ENCODE data around the gene MFN1.
A peak's percentile ranks its signal among the peaks of the same experiment; 100 is the strongest.

MFN1 gene

DNA sequence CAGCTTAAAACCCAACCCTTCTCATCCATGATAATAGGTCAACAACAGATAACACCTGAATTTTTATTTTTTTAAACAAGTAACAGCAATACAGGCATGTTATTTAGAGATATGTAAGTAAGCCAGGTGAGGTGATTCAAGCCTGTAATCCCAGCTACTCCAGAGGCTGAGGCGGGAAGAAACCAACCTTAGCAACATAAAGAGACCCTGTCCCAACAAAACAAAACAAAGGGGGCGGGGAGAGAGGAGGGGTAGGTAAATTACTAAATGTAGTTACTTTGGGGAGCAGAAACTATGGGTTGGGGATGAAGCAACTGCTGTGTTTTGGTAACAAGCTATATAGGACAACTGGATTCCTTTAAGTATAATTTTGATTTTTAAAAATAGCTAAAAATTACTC, 56.8 kb downstream of the MFN1 start:
- TF ChIP-seq CTCF (conservative IDR thresholded peaks at IDR 0.05; ENCODE audit: control insufficient read depth, insufficient read depth, low read depth, low read length), result no peak
- no peak overlapping the region for H3K4me3 ChIP-seq (ENCODE audit: control insufficient read depth, low read depth, low read length)
- no peak for DNase-seq (ENCODE audit: low read depth)

GRCh38 chr3:179410331-179410730, 62.8 kb downstream of the MFN1 start:
- DNase-seq (ENCODE audit: low read depth), result peak; percentile 20
- no peak overlapping the region for H3K4me3 ChIP-seq (ENCODE audit: control insufficient read depth, low read depth, low read length)
- peak; percentile 12 for TF ChIP-seq CTCF (conservative IDR thresholded peaks at IDR 0.05; ENCODE audit: control insufficient read depth, insufficient read depth, low read depth, low read length)

- TF ChIP-seq CTCF (conservative IDR thresholded peaks at IDR 0.05; ENCODE audit: control insufficient read depth, insufficient read depth, low read depth, low read length), result no peak
- no peak for DNase-seq (ENCODE audit: low read depth)
- no peak overlapping the region for H3K4me3 ChIP-seq (ENCODE audit: control insufficient read depth, low read depth, low read length)
Measured at GRCh38 chr3:179410999-179411398, 63.5 kb downstream of the MFN1 start.

DNA sequence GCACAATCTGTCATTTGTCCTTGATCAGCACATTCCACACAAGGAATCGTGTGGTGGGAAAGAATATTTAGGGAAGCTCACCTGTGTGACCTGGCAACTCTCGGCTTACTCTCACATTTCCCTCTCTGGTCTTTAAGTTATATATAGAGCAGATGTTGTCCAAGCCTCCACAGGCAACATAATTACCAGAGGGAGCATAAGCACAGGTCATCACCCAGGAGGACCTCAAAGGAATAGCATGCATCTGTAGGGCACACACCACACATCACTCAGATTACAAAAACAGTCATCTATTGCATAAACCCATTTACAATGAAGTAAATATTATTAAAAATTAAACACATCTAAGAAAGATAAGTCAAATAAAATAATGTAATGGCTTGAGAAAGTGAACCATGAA, 67.3 kb downstream of the MFN1 start:
- TF ChIP-seq CTCF (conservative IDR thresholded peaks at IDR 0.05; ENCODE audit: control insufficient read depth, insufficient read depth, low read depth, low read length), result no peak

GRCh38 chr3:179415377-179415776, 67.9 kb downstream of the MFN1 start:
- DNase-seq (ENCODE audit: low read depth), result no peak
- H3K4me3 ChIP-seq (ENCODE audit: control insufficient read depth, low read depth, low read length), result no peak overlapping the region
- TF ChIP-seq CTCF (conservative IDR thresholded peaks at IDR 0.05; ENCODE audit: control insufficient read depth, insufficient read depth, low read depth, low read length), result no peak

More for the DNA sequence above, 67.3 kb downstream of the MFN1 start:
- H3K4me3 ChIP-seq (ENCODE audit: control insufficient read depth, low read depth, low read length), result no peak overlapping the region
- DNase-seq (ENCODE audit: low read depth), result no peak

DNA sequence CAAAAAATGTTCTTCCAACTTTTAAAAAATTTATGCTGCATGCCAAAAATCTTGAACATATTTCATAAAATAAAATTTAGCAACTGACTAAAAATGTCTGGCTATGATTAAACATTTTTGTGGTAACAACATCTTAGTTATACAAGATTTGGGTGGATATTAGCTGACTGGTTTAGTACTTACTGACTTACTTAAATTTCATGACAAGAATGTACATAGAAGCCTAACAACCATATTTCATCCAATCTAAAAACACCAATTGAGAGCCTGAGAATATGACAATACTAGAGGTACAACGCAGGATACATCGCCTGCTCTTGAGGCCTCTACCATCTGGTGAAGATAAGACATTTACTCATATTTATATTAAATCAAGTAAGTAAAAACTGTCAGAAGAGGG, 69.2 kb downstream of the MFN1 start:
- H3K4me3 ChIP-seq (ENCODE audit: control insufficient read depth, low read depth, low read length), result no peak overlapping the region
- peak; percentile 9 for DNase-seq (ENCODE audit: low read depth)
- no peak for TF ChIP-seq CTCF (conservative IDR thresholded peaks at IDR 0.05; ENCODE audit: control insufficient read depth, insufficient read depth, low read depth, low read length)

DNA sequence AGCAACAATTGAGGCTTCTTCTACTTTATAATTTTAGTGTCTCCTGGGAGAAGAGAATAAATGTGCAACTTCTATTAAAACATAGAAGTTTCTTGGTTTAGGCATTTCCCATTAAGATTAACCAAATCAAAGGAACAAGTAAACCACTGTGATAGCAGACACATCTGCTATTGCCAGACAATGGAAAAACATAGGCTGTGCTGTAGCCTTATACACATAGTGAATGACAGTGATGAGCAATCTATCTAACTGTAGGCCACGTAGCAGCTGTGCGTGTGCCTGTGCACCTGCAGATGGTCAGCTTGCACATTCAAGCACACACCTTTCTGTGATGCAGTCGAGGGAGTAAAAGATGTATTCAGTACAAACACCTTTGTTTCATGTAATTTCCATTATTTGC, 71.1 kb downstream of the MFN1 start:
- no peak overlapping the region for H3K4me3 ChIP-seq (ENCODE audit: control insufficient read depth, low read depth, low read length)
- TF ChIP-seq CTCF (conservative IDR thresholded peaks at IDR 0.05; ENCODE audit: control insufficient read depth, insufficient read depth, low read depth, low read length), result no peak
- no peak for DNase-seq (ENCODE audit: low read depth)
